HG03565 (cell line): ENCODE data around the gene SLC5A2.

ENCODE experiments used
- ATAC-seq: cut with Tn5 transposase; IDR thresholded peaks from one replicate; pipeline ENCODE4 v1.9.1; 2021; ENCODE audit warnings: mild to moderate bottlenecking, moderate library complexity; ENCODE audit not compliant: unreplicated experiment

Gene SLC5A2

GRCh38 chr16:31459687-31460581 is 23.0 kb upstream of the SLC5A2 start:
- ATAC-seq = peak; percentile 61

- ATAC-seq = no peak
Observed at GRCh38 chr16:31460582-31461002, 22.3 kb upstream of the SLC5A2 start.

GRCh38 chr16:31461201-31461920 is 21.6 kb upstream of the SLC5A2 start:
- no peak for ATAC-seq

- no peak for ATAC-seq
Observed at GRCh38 chr16:31461921-31462804, 20.8 kb upstream of the SLC5A2 start.

GRCh38 chr16:31464348-31464769 is 18.6 kb upstream of the SLC5A2 start:
- ATAC-seq = no peak

- no peak for ATAC-seq
Observed at GRCh38 chr16:31464781-31465260, 18.1 kb upstream of the SLC5A2 start.

GRCh38 chr16:31465788-31466370 is 17.0 kb upstream of the SLC5A2 start:
- no peak for ATAC-seq

- ATAC-seq = no peak
Observed at GRCh38 chr16:31466381-31466841, 16.5 kb upstream of the SLC5A2 start.

GRCh38 chr16:31467151-31467773 is 15.7 kb upstream of the SLC5A2 start:
- peak; percentile 59 for ATAC-seq

- ATAC-seq = no peak
Observed at GRCh38 chr16:31467858-31468257, 15.1 kb upstream of the SLC5A2 start.

- ATAC-seq = no peak
Observed at GRCh38 chr16:31470615-31471014, 12.3 kb upstream of the SLC5A2 start.

GRCh38 chr16:31471241-31471874 is 11.6 kb upstream of the SLC5A2 start:
- ATAC-seq = no peak

- no peak for ATAC-seq
Observed at GRCh38 chr16:31471875-31472708, 10.8 kb upstream of the SLC5A2 start, which contains the start of gene TGFB1I1. Gene TGFB1I1, plus strand, starts transcription at chr16:31472152. Its CDS starts 37 bp downstream, at chr16:31472189.

GRCh38 chr16:31472709-31473203 is 10.2 kb upstream of the SLC5A2 start:
- ATAC-seq = no peak

GRCh38 chr16:31473264-31473984 is 9.5 kb upstream of the SLC5A2 start:
- no peak for ATAC-seq

- no peak for ATAC-seq
Observed at GRCh38 chr16:31474173-31474714, 8.7 kb upstream of the SLC5A2 start.
